GM12892 (cell line): ENCODE data around the gene CAPRIN1.

Source experiments
- POLR2A ChIP-seq: IDR thresholded peaks from 2 replicates; pipeline ENCODE4 v1.6.1; 2011; ENCODE audit warnings: low read depth, low read length, control low read depth
- POLR2AphosphoS5 ChIP-seq: IDR thresholded peaks from 2 replicates; pipeline ENCODE4 v1.6.1; 2011; ENCODE audit warnings: low read depth, low read length, control low read depth
- TAF1 ChIP-seq: IDR thresholded peaks from 2 replicates; pipeline ENCODE4 v1.6.1; 2011; ENCODE audit warnings: low read depth, mild to moderate bottlenecking, control low read depth, low read length, borderline replicate concordance

DNA sequence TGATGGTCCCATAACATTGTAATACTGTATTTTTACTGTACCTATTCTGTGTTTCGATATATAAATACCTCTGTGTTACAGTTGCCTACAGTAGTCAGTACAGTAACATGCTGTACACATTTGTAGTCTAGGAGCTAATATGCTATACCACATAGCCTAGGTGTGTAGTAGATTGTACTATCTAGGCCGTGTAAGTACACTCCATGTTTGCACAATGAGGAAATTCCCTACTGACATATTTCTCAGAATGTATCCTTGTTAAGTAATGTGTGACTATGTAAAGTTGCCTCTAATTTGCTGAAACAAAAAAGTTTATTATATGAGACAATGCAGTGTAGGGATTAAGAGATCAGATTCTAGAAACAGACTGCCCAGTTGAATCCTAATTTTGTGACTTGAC, 21.3 kb downstream of the CAPRIN1 start:
- TF ChIP-seq POLR2A (no peak), POLR2AphosphoS5 (no peak), TAF1 (no peak)
